ENCODE results near the gene TTC14. TPM values are rescaled to one million over a fixed set of nuclear protein-coding genes. Genes with fewer than 3 reads are reported as not detected.

The TTC14 gene
- total RNA-seq, 1 experiment from 2014 or later = 19.3 TPM

DNA sequence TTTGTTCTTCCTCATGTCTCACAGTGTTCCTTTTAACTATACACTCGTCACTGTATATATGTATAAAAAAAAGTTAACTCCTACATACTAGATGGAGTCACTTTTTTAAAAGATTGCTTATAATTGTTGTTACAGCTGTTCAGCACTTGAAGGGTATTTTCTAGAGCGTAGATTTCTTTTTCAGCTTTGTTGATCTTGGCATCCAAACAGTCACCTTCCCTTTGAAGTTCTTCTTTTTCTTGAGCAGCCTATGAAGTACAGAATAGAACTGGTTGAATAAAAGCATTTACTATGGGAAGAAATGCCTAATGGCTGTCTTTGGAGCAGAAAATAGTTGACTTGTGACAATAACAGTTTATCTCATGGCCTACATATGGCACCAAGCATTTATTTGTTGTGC lies 17.8 kb downstream of the TTC14 start:
- in situ Hi-C loops (cut with HindIII; ENCODE audit: low pct_unique_long_range_greater_than_20kb, low sequenced_read_pairs) = no loop called here
- no peak for DNase-seq (ENCODE audit: low read depth)

- in situ Hi-C loops (cut with HindIII; ENCODE audit: low pct_unique_long_range_greater_than_20kb, low sequenced_read_pairs) = no loop called here
- no peak for DNase-seq (ENCODE audit: low read depth)
Observed at GRCh38 chr3:180624714-180625113, 22.8 kb downstream of the TTC14 start.

DNA sequence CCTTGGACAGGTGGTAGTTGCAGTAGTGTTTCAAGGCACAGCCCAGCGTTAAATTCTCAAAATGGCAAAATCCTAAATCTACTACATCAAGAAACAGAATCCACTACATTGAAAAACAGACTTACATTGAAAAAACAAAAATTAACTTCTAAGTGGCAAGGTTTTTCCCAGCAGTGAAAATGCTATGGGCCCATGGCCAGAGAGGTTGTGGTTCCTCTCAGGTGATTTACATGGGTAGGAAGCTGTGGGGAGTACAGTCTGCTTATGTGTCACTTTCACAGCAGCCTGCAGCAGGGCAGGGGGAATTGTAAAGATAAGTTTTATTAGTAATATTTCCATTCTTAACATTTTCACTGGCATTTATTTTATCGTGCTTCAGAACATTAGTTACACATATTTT lies 24.9 kb downstream of the TTC14 start:
- no peak for DNase-seq (ENCODE audit: low read depth)
- in situ Hi-C loops (cut with HindIII; ENCODE audit: low pct_unique_long_range_greater_than_20kb, low sequenced_read_pairs) = no loop called here

DNA sequence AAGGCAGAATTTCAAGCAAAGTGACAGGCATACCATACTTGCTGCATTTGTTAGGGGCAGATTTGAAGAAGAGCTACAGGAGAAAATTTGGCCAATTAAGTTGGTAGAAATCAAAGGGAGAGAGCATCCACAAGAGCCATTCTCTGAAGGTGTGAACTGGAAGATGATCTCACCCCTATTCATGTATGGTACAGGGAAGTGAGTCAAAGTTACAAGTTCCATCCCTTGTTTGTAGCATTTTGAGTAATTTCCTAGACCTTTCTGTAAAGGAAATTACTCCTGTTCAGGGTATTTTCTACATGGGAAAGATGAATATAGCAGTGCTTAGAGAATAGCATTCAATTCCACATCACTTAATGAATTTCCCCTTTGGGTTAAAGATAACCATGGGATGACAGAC lies 28.4 kb downstream of the TTC14 start:
- DNase-seq (ENCODE audit: low read depth) = no peak
- in situ Hi-C loops (cut with HindIII; ENCODE audit: low pct_unique_long_range_greater_than_20kb, low sequenced_read_pairs) = no loop called here

DNA sequence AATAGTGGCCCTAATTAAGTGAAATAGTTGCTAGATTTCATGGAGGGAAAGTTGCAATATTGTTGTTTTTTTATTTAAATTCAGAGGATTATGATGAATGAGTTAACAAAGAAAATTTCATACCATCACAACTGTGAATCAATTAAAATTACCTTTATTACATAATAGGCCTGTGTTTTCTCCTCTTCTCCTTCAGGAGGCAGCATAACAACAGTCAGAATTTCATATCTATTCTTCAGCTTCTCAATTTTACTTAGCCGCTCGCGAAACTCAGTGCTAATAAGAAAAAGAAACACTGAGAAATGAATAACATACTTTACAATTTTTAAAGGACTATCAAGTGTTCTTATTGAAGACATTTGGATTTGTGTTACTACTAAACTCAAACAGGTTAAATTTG lies 29.4 kb downstream of the TTC14 start:
- in situ Hi-C loops (cut with HindIII; ENCODE audit: low pct_unique_long_range_greater_than_20kb, low sequenced_read_pairs) = no loop called here
- DNase-seq (ENCODE audit: low read depth) = no peak

DNA sequence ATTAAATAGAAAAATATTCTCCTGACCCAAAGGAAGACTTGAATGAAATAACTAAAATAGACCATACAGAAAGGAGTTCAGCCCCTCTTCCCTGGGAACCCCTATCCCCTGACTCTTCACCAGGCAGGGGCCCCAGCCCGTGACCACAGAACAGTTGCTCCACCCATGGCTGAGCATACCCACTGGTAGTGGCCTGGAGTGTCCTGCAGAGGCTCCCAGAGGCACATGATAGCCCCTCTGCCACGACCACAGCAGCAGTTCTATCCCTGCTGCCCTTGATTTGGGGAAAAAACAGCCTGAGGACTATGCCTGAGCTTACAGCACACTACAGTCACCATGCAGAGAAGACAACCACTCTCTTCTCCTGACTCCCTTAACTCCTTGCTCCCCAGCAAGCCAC lies 31.8 kb downstream of the TTC14 start:
- no peak for DNase-seq (ENCODE audit: low read depth)
- in situ Hi-C loops (cut with HindIII; ENCODE audit: low pct_unique_long_range_greater_than_20kb, low sequenced_read_pairs) = no loop called here

- in situ Hi-C loops (cut with HindIII; ENCODE audit: low pct_unique_long_range_greater_than_20kb, low sequenced_read_pairs) = no loop called here
- no peak for DNase-seq (ENCODE audit: low read depth)
Observed at GRCh38 chr3:180640987-180641386, 39.0 kb downstream of the TTC14 start.

DNA sequence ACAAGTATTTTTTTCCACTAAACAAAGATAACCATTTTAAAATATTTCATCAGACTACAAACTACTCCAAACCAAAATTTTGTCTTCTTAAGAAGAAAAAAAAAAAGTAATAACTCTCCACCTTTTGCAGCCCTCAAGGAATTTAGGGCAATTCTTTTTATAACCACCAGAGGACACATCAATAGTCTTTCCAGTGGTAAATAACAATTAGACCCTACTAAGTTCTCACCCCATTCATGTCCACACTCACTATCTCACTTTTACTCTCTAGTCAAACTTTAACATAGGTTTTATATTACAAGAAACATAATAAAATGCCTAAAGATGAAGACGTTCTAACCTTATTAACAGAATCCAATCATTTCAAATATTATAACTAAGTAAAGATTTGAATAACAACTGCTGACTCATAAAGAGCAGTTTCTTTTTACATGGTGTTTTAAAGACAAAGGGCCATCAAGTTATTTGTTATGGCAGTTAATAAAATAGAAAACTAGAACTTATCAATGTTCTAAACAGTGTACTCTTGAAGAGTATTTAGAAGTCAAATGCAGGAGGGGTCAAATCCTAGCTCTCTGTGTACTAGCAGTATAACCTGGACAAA lies 44.3 kb downstream of the TTC14 start:
- DNase-seq (ENCODE audit: low read depth) = no peak
- in situ Hi-C loops (cut with HindIII; ENCODE audit: low pct_unique_long_range_greater_than_20kb, low sequenced_read_pairs) = no loop called here

DNA sequence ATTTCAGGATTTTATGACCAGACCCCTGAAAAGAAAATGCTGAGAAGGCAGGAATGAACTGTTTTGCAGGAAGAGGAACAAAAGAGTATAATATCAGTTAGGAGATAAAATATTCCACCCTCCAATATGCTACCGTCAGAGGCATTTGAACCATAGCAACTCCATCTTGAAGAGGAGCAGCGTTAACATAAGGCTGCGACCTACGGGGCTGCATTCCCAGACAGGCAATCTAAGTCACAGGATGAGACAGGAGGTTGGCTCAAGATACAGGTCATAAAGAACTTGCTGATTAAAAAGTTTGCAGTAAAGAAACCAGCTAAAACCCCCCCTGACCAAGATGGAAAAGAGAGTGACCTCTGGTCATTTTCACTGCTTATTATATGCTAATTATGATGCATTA lies 54.4 kb downstream of the TTC14 start:
- in situ Hi-C loops (cut with HindIII; ENCODE audit: low pct_unique_long_range_greater_than_20kb, low sequenced_read_pairs) = no loop called here
- no peak for DNase-seq (ENCODE audit: low read depth)

- in situ Hi-C loops (cut with HindIII; ENCODE audit: low pct_unique_long_range_greater_than_20kb, low sequenced_read_pairs) = no loop called here
- no peak for DNase-seq (ENCODE audit: low read depth)
Observed at GRCh38 chr3:180657094-180657493, 55.1 kb downstream of the TTC14 start.

Other genes with a start within 250 kb of the TTC14 start
- not detected in 2 replicates for gene CCDC39, start 77.3 kb downstream of the TTC14 start, total RNA-seq (2014; rRNA removed; shearing (Covaris generic); ENCODE audit: low replicate concordance)

Data from Caki2 (cell line).